GM18951 (cell line): Measurements from ENCODE around the gene LPO.

Experiments used
- POLR2A ChIP-seq: IDR thresholded peaks from 4 replicates; pipeline ENCODE4 v1.6.1; 2011; ENCODE audit warnings: mild to moderate bottlenecking; ENCODE audit not compliant: insufficient read length, insufficient read depth; ENCODE audit errors: extremely low read depth
- in situ Hi-C: fragments of 300-500 bp; cut with MboI; formaldehyde crosslinking; loops from one replicate; pipeline ENCODE4 v1.12.0; 2022; ENCODE audit warnings: low sequenced_read_pairs, mixed read lengths, inconsistent platforms; ENCODE audit not compliant: unreplicated experiment

Gene LPO

GRCh38 chr17:58311429-58311894 is 73.1 kb downstream of the LPO start:
- in situ Hi-C loops: loop anchor here (10.0 kb wide), 1 partner anchor 113 kb away; no protein-coding TSS in a partner anchor
- no peak for TF ChIP-seq POLR2A

- in situ Hi-C loops: loop anchor here (10.0 kb wide), 1 partner anchor 113 kb away; no protein-coding TSS in a partner anchor
- TF ChIP-seq POLR2A: no peak
Measured at GRCh38 chr17:58312021-58312630, 73.7 kb downstream of the LPO start.

- TF ChIP-seq POLR2A: no peak
- in situ Hi-C loops: loop anchor here (10.0 kb wide), 1 partner anchor 112 kb away; no protein-coding TSS in a partner anchor
Measured at GRCh38 chr17:58312829-58313228, 74.4 kb downstream of the LPO start.

GRCh38 chr17:58313815-58314705 is 75.7 kb downstream of the LPO start:
- no peak for TF ChIP-seq POLR2A
- in situ Hi-C loops: loop anchor here (10.0 kb wide), 1 partner anchor 111 kb away; no protein-coding TSS in a partner anchor

GRCh38 chr17:58314706-58315015 is 76.3 kb downstream of the LPO start:
- TF ChIP-seq POLR2A: no peak
- in situ Hi-C loops: loop anchor here (10.0 kb wide), 1 partner anchor 110 kb away; no protein-coding TSS in a partner anchor

- no peak for TF ChIP-seq POLR2A
- in situ Hi-C loops: loop anchor here (10.0 kb wide), 1 partner anchor 110 kb away; no protein-coding TSS in a partner anchor
Measured at GRCh38 chr17:58315281-58315711, 76.9 kb downstream of the LPO start.

GRCh38 chr17:58315750-58316149 is 77.4 kb downstream of the LPO start:
- TF ChIP-seq POLR2A: no peak
- in situ Hi-C loops: loop anchor here (10.0 kb wide), 1 partner anchor 109 kb away; no protein-coding TSS in a partner anchor

GRCh38 chr17:58316260-58316960 is 78.0 kb downstream of the LPO start:
- TF ChIP-seq POLR2A: no peak

GRCh38 chr17:58317421-58318064 is 79.2 kb downstream of the LPO start:
- TF ChIP-seq POLR2A: no peak
- in situ Hi-C loops: loop anchor here (10.0 kb wide), 1 partner anchor 107 kb away; no protein-coding TSS in a partner anchor

More at GRCh38 chr17:58316260-58316960, 78.0 kb downstream of the LPO start:
- in situ Hi-C loops: loop anchor here (10.0 kb wide), 1 partner anchor 108 kb away; no protein-coding TSS in a partner anchor

- in situ Hi-C loops: loop anchor here (10.0 kb wide), 1 partner anchor 107 kb away; no protein-coding TSS in a partner anchor
- TF ChIP-seq POLR2A: no peak
Measured at GRCh38 chr17:58318065-58318481, 79.7 kb downstream of the LPO start.
